GM23248 (cell line): ENCODE results near the gene GLI2.

Experiments used
- EZH2 ChIP-seq: fragments of 200-600 bp; sonication (generic); IDR thresholded peaks from 2 replicates; pipeline ENCODE4 v1.6.1; 2018; ENCODE audit warnings: antibody characterized with exemption, mild to moderate bottlenecking; ENCODE audit not compliant: insufficient read depth, poor library complexity, severe bottlenecking
- EZH2phosphoT487 ChIP-seq: fragments of 200-600 bp; sonication (generic); IDR thresholded peaks from 2 replicates; pipeline ENCODE4 v1.6.1; 2018; ENCODE audit warnings: antibody characterized with exemption, moderate library complexity, mild to moderate bottlenecking, low read depth; ENCODE audit not compliant: insufficient read depth

DNA sequence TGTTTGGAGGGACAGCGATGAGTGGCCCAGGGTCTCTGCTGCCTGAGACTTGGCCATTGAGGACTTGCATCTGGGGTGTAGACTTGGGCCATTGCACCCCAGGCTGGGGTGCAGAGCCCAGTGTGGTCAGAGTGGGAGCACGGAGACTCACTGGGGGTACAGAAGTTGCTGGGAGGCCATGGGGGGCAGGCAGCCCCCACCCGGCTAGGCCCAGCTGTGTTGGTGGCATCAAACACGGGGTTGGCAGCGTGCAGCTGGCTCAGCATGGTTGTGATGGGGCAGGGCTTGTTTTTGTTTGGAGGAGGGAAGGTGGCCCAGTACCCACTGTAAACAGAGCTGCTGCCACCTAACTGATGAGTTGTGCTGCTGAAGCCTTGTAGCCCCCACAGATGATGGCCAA is 42.1 kb downstream of the GLI2 start:
- TF ChIP-seq EZH2phosphoT487, result no peak
- TF ChIP-seq EZH2, result no peak
